ENCODE data around the gene SSBP2.

DNA sequence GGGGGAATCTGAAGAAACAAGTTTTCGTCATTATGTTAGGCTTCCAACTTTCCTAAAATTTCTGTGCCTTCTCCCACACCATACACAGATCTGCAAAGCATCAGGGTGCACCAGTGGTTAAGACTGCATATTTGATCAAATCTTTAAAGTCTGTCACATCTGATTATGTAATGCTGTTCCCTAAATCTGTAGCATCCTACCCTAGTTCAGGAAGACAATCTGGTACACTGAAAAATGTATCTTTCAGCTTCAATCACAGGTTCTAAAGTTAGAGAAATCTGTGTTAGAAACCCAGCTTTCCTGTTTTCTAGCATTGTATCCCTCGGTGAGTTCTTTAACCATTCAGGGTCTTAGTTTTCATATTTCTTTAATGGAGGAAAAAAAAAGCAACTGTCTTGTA lies 3.9 kb downstream of the SSBP2 start:
- TF ChIP-seq, protein P1, sequence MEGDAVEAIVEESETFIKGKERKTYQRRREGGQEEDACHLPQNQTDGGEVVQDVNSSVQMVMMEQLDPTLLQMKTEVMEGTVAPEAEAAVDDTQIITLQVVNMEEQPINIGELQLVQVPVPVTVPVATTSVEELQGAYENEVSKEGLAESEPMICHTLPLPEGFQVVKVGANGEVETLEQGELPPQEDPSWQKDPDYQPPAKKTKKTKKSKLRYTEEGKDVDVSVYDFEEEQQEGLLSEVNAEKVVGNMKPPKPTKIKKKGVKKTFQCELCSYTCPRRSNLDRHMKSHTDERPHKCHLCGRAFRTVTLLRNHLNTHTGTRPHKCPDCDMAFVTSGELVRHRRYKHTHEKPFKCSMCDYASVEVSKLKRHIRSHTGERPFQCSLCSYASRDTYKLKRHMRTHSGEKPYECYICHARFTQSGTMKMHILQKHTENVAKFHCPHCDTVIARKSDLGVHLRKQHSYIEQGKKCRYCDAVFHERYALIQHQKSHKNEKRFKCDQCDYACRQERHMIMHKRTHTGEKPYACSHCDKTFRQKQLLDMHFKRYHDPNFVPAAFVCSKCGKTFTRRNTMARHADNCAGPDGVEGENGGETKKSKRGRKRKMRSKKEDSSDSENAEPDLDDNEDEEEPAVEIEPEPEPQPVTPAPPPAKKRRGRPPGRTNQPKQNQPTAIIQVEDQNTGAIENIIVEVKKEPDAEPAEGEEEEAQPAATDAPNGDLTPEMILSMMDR (IDR thresholded peaks at IDR 0.05), result no peak
- no peak for TF ChIP-seq POLR2A (IDR thresholded peaks at IDR 0.05)
